Left ventricle myocardium inferior (tissue), 1 donor: ENCODE measurements around the gene SYNDIG1L. TPM values are rescaled to one million over a fixed set of nuclear protein-coding genes. Genes with fewer than 3 reads are reported as not detected.
A peak's percentile ranks its signal among the peaks of the same experiment; 100 is the strongest.

Source experiments
- DNase-seq: peaks from one replicate; pipeline ENCODE4 v3.0.0-alpha.2; 2020
- H3K27ac ChIP-seq: fragments of 200-600 bp; replicated peaks from 2 replicates; pipeline ENCODE4 v1.8.0; 2021
- H3K27me3 ChIP-seq: fragments of 200-600 bp; 2 replicates; pipeline ENCODE4 v1.8.0; 2021; ENCODE audit warnings: low read depth
- H3K36me3 ChIP-seq: fragments of 200-600 bp; 2 replicates; pipeline ENCODE4 v1.8.0; 2021
- H3K4me1 ChIP-seq: fragments of 200-600 bp; 2 replicates; pipeline ENCODE4 v1.8.0; 2021
- H3K4me3 ChIP-seq: fragments of 200-600 bp; 2 replicates; pipeline ENCODE4 v1.8.0; 2021; ENCODE audit warnings: mild to moderate bottlenecking, moderate library complexity
- H3K9me3 ChIP-seq: fragments of 200-600 bp; replicated peaks from 2 replicates; pipeline ENCODE4 v1.8.0; 2021
- CTCF ChIP-seq: fragments of 200-600 bp; IDR thresholded peaks from 2 replicates; pipeline ENCODE4 v1.8.0; 2021; ENCODE audit warnings: antibody characterized with exemption, mild to moderate bottlenecking, borderline replicate concordance
- intact Hi-C: fragments of 100-400 bp; cut with micrococcal nuclease; formaldehyde crosslinking; loops from one replicate; pipeline ENCODE4 v1.11.0; 2022
- total RNA-seq: library from RNA; stranded (reverse); fragmentation: NEBNext Ultra II Directional; extraction: Animal tissue kit (Norgen Biotek cat#: 25700); gene quantifications from one replicate; pipeline ENCODE4 v1.2.1, GENCODE V29; 2021
- donor health status: DM: no; HTN: yes; CAD: no; lungs with severe emphysema.

Gene SYNDIG1L
- total RNA-seq, 1 donor from 2014 or later = 0.11 TPM

GRCh38 chr14:74403619-74404417 lies 22.2 kb downstream of the SYNDIG1L start:
- Histone ChIP-seq H3K27ac (no peak overlapping the region), H3K4me3 (no peak overlapping the region), H3K4me1 (peaks cover 20% of the 10 kb centered on the region), H3K36me3 (no peaks in the 10 kb centered on the region), H3K27me3 (peaks cover 61% of the 10 kb centered on the region), H3K9me3 (no peaks in the 10 kb centered on the region)
- DNase-seq = no peak
- intact Hi-C loops = no loop called here
- no peak for TF ChIP-seq CTCF

- intact Hi-C loops = no loop called here
- TF ChIP-seq CTCF = no peak
- Histone ChIP-seq H3K9me3 (no peaks in the 10 kb centered on the region), H3K36me3 (no peaks in the 10 kb centered on the region), H3K27me3 (peaks cover 65% of the 10 kb centered on the region), H3K4me3 (no peak overlapping the region), H3K4me1 (peaks cover 20% of the 10 kb centered on the region), H3K27ac (no peak overlapping the region)
- DNase-seq = no peak
Measured at GRCh38 chr14:74402401-74403251, 23.4 kb downstream of the SYNDIG1L start.

- intact Hi-C loops = no loop called here
- peak; percentile 29 for DNase-seq
- Histone ChIP-seq H3K36me3 (no peaks in the 10 kb centered on the region), H3K4me3 (peak overlapping the region; percentile 45), H3K27ac (no peak overlapping the region), H3K9me3 (no peaks in the 10 kb centered on the region), H3K27me3 (peaks cover 62% of the 10 kb centered on the region), H3K4me1 (peaks cover 20% of the 10 kb centered on the region)
- no peak for TF ChIP-seq CTCF
Measured at GRCh38 chr14:74401504-74402241, 24.3 kb downstream of the SYNDIG1L start.

- H3K27me3 ChIP-seq = peaks cover 63% of the 10 kb centered on the region
- no peak for DNase-seq
- no peak for TF ChIP-seq CTCF
- no peak overlapping the region for H3K27ac ChIP-seq
- peaks cover 20% of the 10 kb centered on the region for H3K4me1 ChIP-seq
- peak overlapping the region; percentile 45 for H3K4me3 ChIP-seq
- H3K36me3 ChIP-seq = no peaks in the 10 kb centered on the region
- intact Hi-C loops = no loop called here
- H3K9me3 ChIP-seq = no peaks in the 10 kb centered on the region
Measured at GRCh38 chr14:74400919-74401503, 25.0 kb downstream of the SYNDIG1L start.
